Left ventricle myocardium inferior (tissue), 1 donor: ENCODE data around the gene EHD4. TPM values are rescaled to one million over a fixed set of nuclear protein-coding genes. Genes with fewer than 3 reads are reported as not detected.
A peak's percentile ranks its signal among the peaks of the same experiment; 100 is the strongest.

Source experiments
- DNase-seq: peaks from one replicate; pipeline ENCODE4 v3.0.0-alpha.2; 2020
- H3K27ac ChIP-seq: fragments of 200-600 bp; replicated peaks from 2 replicates; pipeline ENCODE4 v1.8.0; 2021
- H3K27me3 ChIP-seq: fragments of 200-600 bp; 2 replicates; pipeline ENCODE4 v1.8.0; 2021; ENCODE audit warnings: low read depth
- H3K36me3 ChIP-seq: fragments of 200-600 bp; 2 replicates; pipeline ENCODE4 v1.8.0; 2021
- H3K4me1 ChIP-seq: fragments of 200-600 bp; 2 replicates; pipeline ENCODE4 v1.8.0; 2021
- H3K4me3 ChIP-seq: fragments of 200-600 bp; 2 replicates; pipeline ENCODE4 v1.8.0; 2021; ENCODE audit warnings: mild to moderate bottlenecking, moderate library complexity
- H3K9me3 ChIP-seq: fragments of 200-600 bp; replicated peaks from 2 replicates; pipeline ENCODE4 v1.8.0; 2021
- intact Hi-C: fragments of 100-400 bp; cut with micrococcal nuclease; formaldehyde crosslinking; loops from one replicate; pipeline ENCODE4 v1.11.0; 2022
- total RNA-seq: library from RNA; stranded (reverse); fragmentation: NEBNext Ultra II Directional; extraction: Animal tissue kit (Norgen Biotek cat#: 25700); gene quantifications from one replicate; pipeline ENCODE4 v1.2.1, GENCODE V29; 2021
- TF ChIP-seq, protein P1 (sequence below): fragments of 200-600 bp; IDR thresholded peaks from 2 replicates; pipeline ENCODE4 v1.8.0; 2021; ENCODE audit warnings: antibody characterized with exemption, mild to moderate bottlenecking, borderline replicate concordance
- donor health status: DM: no; HTN: yes; CAD: no; lungs with severe emphysema.

Gene EHD4
- total RNA-seq, 1 donor from 2014 or later = 46.4 TPM

- no peak overlapping the region for H3K4me3 ChIP-seq
- DNase-seq = no peak
- TF ChIP-seq, protein P1, sequence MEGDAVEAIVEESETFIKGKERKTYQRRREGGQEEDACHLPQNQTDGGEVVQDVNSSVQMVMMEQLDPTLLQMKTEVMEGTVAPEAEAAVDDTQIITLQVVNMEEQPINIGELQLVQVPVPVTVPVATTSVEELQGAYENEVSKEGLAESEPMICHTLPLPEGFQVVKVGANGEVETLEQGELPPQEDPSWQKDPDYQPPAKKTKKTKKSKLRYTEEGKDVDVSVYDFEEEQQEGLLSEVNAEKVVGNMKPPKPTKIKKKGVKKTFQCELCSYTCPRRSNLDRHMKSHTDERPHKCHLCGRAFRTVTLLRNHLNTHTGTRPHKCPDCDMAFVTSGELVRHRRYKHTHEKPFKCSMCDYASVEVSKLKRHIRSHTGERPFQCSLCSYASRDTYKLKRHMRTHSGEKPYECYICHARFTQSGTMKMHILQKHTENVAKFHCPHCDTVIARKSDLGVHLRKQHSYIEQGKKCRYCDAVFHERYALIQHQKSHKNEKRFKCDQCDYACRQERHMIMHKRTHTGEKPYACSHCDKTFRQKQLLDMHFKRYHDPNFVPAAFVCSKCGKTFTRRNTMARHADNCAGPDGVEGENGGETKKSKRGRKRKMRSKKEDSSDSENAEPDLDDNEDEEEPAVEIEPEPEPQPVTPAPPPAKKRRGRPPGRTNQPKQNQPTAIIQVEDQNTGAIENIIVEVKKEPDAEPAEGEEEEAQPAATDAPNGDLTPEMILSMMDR = no peak
Observed at GRCh38 chr15:41885841-41886240, 86.5 kb downstream of the EHD4 start.

DNA sequence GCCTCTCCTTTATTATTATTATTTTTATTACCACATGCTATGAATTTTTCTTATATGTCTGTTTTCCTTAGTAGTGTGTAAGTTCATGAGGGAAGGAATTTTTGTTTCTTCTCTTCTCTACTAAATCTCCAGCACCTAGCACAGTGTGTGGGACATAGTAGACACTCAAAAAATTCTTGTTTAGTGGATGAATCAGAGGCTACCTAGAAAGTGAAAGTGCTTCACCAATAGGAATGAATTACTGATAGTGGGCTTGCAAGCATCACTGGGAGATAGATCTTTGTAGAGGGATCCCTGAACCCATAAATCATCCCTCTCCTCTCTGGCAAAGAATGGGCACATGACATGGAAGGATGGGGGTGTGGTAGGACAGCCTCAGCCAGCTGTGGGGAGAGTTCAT lies 87.0 kb downstream of the EHD4 start:
- Histone ChIP-seq H3K4me3 (no peak overlapping the region), H3K9me3 (no peaks in the 10 kb centered on the region), H3K4me1 (peaks cover 24% of the 10 kb centered on the region), H3K36me3 (no peaks in the 10 kb centered on the region), H3K27ac (no peak overlapping the region), H3K27me3 (peaks cover 21% of the 10 kb centered on the region)
- TF ChIP-seq, protein P1 = no peak
- intact Hi-C loops = no loop called here
- no peak for DNase-seq

More at GRCh38 chr15:41885841-41886240, 86.5 kb downstream of the EHD4 start:
- Histone ChIP-seq H3K36me3 (no peaks in the 10 kb centered on the region), H3K27me3 (peaks cover 16% of the 10 kb centered on the region), H3K9me3 (no peaks in the 10 kb centered on the region), H3K27ac (no peak overlapping the region), H3K4me1 (peaks cover 24% of the 10 kb centered on the region)
- intact Hi-C loops = no loop called here

GRCh38 chr15:41884458-41884857 lies 87.9 kb downstream of the EHD4 start:
- TF ChIP-seq, protein P1 = no peak
- Histone ChIP-seq H3K9me3 (no peaks in the 10 kb centered on the region), H3K4me1 (peaks cover 24% of the 10 kb centered on the region), H3K27me3 (peaks cover 27% of the 10 kb centered on the region), H3K4me3 (no peak overlapping the region), H3K36me3 (no peaks in the 10 kb centered on the region), H3K27ac (no peak overlapping the region)
- no peak for DNase-seq
- intact Hi-C loops = no loop called here

DNA sequence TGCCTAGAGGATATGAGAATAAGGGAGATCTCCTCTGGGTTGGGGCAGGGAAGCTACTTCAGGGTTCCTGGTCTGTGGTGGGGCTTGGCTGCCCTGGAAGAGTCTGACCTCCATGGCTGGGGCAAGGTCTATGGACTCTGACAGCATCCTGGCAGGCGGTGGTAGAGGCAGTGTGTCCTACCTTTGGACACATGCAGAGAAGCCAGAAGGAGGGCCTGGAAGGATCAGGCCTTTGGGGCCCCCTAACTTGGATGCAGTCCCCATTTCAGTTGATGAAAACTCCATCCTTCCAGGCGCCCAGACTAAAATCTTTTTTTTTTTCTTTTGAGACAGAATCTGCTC lies 88.9 kb downstream of the EHD4 start:
- DNase-seq = no peak
- peaks cover 26% of the 10 kb centered on the region for H3K4me1 ChIP-seq
- TF ChIP-seq, protein P1 = no peak
- no peaks in the 10 kb centered on the region for H3K36me3 ChIP-seq
- no peaks in the 10 kb centered on the region for H3K9me3 ChIP-seq
- H3K4me3 ChIP-seq = no peak overlapping the region
- no peak overlapping the region for H3K27ac ChIP-seq
- peaks cover 27% of the 10 kb centered on the region for H3K27me3 ChIP-seq
- intact Hi-C loops = no loop called here

- DNase-seq = no peak
- Histone ChIP-seq H3K4me3 (peak overlapping the region; percentile 59), H3K4me1 (peaks cover 32% of the 10 kb centered on the region), H3K27me3 (peaks cover 27% of the 10 kb centered on the region), H3K9me3 (no peaks in the 10 kb centered on the region), H3K36me3 (no peaks in the 10 kb centered on the region), H3K27ac (peak overlapping the region; percentile 79)
- TF ChIP-seq, protein P1 = no peak
- intact Hi-C loops = no loop called here
Observed at GRCh38 chr15:41882689-41883483, 89.5 kb downstream of the EHD4 start.
